Measurements from ENCODE around the gene HIRA. TPM values are rescaled to one million over a fixed set of nuclear protein-coding genes. Genes with fewer than 3 reads are reported as not detected.

HIRA gene, protein sequence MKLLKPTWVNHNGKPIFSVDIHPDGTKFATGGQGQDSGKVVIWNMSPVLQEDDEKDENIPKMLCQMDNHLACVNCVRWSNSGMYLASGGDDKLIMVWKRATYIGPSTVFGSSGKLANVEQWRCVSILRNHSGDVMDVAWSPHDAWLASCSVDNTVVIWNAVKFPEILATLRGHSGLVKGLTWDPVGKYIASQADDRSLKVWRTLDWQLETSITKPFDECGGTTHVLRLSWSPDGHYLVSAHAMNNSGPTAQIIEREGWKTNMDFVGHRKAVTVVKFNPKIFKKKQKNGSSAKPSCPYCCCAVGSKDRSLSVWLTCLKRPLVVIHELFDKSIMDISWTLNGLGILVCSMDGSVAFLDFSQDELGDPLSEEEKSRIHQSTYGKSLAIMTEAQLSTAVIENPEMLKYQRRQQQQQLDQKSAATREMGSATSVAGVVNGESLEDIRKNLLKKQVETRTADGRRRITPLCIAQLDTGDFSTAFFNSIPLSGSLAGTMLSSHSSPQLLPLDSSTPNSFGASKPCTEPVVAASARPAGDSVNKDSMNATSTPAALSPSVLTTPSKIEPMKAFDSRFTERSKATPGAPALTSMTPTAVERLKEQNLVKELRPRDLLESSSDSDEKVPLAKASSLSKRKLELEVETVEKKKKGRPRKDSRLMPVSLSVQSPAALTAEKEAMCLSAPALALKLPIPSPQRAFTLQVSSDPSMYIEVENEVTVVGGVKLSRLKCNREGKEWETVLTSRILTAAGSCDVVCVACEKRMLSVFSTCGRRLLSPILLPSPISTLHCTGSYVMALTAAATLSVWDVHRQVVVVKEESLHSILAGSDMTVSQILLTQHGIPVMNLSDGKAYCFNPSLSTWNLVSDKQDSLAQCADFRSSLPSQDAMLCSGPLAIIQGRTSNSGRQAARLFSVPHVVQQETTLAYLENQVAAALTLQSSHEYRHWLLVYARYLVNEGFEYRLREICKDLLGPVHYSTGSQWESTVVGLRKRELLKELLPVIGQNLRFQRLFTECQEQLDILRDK
- 19.8 to 25.1 TPM (median 24.4 TPM) in 5 replicates for total RNA-seq (2022; extraction: Qiagen RNA extraction; ENCODE audit: low read depth)

DNA sequence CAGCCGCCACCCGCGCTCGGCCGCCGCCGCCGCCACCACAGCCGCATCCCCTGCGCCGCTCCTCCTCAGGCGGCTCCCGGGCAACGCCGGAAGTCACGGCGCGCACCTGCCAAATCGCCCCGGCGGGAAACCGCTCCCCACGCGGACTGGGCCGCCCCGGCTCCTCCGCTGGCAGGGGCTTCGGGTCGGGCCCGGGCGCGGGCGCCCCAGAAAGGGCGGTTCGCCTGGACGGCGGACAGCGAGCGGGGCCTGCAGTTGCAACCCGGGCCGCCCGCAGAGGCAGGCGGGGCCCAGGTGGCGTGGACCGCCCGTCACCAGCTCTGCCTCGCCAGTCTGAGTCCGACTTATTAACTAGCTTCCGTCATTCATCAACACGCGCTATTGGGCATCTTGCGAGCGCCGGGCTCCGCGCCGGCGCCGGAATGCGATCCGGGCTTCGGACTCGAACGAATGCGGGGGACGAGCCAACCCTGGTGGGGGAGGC, at the start of gene HIRA:
Gene HIRA, minus strand, starts transcription at position 85 of the 484 bp plus-strand sequence. CDS start 257 bp downstream, outside the sequence.

DNA sequence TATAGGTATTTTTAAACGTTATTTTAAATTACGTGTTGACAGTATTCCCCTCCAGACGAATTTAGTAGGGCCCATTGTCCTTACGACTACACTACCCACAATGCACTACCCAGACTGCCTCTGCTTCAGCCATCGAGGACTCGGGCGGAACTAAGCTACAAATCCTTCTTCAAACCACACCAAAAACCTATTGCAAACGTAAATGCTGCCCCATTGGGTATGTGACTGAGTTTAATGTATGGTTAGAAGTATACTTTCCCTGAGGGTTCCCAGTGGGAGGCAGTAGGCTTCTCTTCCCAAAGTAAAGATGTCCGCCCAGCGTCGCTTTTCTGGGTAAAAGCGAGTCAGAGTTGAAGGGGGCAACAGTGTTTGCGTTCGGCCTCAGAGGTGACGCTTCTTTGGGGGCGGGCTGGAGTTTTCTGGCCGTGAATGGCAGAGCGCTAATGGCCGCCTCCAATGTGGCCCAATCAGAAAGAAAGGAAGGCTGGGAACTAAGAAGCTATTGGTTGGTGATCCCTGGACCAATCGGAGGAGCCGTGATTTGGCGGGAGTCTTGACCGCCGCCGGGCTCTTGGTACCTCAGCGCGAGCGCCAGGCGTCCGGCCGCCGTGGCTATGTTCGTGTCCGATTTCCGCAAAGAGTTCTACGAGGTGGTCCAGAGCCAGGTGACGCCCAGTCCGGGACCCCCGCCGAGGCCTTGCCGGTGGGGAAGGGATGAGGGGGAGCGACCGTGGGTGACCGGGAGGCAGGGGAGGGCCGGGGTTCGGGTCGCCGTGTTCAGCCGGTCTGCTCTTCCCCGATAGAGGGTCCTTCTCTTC, 48.0 kb upstream of the HIRA start, which contains the start of gene CDC45:
Gene CDC45, plus strand, starts transcription at position 566 of the 818 bp plus-strand sequence. Its CDS starts 49 bp downstream, at position 615.

DNA sequence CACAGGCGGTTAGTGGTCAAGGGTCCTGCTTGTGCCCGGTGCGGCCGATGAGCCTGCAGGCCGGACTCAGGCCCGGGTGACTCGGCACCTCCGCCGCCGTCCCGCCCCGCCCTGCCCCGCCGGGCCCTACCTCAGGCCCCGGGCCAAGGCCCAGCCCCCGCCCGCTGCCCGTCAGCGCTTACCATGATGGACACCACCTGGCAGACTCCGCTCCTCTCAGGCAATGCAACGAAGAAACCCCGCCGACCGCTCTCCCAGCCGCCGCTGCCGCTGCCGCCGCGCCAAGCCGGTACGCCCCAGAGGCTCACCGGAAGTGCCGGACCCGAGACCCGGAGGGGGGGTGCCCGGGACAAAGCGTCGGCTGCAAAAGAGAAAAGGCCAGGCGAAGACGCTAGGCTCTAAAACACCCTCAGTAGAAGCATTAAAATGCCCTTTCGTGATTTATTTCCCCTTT, 47.4 kb upstream of the HIRA start, which contains the start of gene UFD1:
Gene UFD1, minus strand, starts transcription at position 293 of the 454 bp plus-strand sequence. Its CDS starts 108 bp downstream, at position 185.

DNA sequence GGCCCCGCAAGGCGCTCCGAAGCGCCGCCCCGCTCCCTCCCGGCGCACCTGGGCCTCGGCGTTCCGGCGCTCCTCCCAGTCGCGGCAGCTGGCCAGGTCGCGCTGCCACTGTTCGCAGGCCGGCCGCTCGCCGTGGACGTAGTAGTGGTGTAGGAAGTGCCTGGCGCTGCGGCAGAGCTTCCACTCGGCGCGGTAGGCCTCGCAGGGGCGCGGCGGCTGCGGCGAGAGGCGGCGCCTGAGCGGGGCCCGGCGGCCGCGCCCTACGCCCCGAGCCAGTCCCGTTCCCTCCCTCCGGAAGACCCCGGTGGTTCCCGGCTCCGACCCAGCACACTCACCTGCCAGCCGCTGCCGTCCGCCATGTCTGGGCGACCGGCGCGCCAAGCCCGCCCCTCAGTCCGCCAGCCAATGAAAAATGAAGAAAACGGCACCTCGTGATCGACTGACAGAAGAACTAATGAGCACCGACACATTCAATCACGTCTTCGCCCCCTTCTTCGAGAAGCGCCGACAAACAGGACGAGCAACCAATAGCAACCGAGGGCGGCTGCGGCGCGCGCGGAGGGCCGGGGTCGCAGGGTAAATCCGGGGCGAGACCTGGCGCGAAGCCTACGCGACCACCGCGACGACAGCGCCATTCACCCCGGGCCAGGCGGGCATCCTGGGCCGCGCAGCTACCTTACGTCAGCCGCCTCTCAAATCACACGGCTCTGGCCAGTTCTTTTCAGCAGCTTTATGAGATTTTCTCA, 16.0 kb upstream of the HIRA start, which contains the start of gene C22orf39:
Gene C22orf39, minus strand, starts transcription at position 382 of the 746 bp plus-strand sequence. Its CDS starts 23 bp downstream, at position 359.

DNA sequence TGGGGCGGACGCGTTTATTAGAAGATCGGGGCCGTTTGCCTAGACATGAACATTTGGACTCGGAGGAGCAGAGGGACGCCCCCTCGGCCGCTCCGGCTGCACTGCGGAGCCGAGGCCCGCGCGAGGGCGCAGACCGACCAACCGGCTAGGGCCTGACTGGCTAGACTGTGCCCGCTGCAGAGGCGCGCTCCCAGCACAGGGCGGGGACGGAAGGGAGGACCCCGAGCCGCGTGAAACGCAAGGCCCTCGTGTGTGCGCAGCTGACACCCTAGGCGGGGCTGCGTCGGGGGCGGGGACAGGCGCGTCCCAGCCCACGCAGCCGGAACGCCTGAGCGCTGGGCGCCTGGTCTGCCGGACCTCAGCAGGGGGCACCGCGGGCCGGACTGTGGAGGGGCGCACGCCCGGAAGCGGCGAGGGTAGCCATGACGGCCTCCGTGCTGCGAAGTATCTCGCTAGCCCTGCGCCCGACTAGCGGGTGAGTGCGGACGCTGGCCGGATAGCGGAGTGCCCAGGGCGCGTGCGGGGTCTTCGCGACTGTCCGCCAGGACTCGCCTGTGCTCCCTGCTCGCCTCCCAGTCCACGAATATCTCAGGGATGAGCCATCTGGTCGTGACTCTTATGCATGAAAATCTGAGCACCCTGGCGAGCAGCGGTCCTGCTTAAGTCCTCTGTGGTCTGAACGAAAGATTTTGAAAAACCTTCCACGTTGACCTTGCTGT, 759 bp upstream of the HIRA start, which contains the start of gene MRPL40:
Gene MRPL40, plus strand, starts transcription at position 413 of the 719 bp plus-strand sequence. Its CDS starts 10 bp downstream, at position 423.

DNA sequence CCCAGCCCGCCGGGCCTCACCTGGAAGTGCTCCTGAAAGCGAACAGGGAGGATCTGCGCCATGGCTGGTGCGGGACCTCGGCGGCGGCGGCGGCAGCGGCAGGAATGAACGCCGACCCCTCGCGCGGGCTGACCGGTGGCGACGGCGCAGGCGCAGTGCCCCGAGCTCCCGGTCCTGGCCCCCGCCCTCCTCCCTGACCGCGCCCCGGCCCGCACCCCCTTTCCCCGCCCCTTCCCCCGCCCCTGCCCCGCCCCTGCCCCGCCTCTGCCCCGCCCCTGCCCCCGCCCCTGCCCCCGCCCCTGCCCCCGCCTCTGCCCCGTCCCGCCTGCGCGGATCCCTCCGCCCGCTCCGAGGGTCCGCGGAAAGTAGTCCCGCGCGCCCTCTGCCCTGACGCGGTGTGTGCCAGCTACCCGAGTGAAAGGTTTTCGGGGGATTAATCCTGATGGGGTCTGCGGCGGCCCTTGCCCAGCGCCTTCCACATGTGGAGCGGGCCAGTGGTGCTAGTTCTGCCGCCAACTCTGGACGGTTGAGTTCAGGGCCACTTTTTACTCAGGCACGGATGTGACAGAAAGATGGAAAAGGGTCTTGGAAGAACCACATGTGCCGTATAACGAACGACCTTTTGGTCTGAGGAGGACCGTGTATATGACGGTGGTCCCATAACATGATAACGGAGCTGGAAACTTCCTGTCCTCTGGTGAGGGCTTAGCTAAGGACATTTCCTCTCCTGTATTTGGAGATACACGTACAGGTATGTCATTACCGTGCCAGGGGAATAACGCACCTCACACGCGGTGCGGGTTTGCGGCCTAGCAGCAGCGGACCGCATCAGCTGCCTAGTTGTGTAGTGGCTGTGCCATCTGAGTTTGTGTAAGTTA, 139.7 kb downstream of the HIRA start, which contains the start of gene CLTCL1:
Gene CLTCL1, minus strand, starts transcription at position 140 of the 878 bp plus-strand sequence. Its CDS starts 78 bp downstream, at position 62.

Other genes with a start within 250 kb of the HIRA start
- gene CLTCL1, start 140.0 kb downstream of the HIRA start, total RNA-seq (2022; extraction: Qiagen RNA extraction; ENCODE audit: low read depth): 3.5 to 5.8 TPM (median 5.4 TPM) in 5 replicates
- gene MRPL40, start 812 bp upstream of the HIRA start, total RNA-seq (2022; extraction: Qiagen RNA extraction; ENCODE audit: low read depth): 38.2 to 47.5 TPM (median 47.0 TPM) in 5 replicates
- 11.7 to 16.0 TPM (median 14.3 TPM) in 5 replicates for gene C22orf39, start 16.0 kb upstream of the HIRA start, total RNA-seq (2022; extraction: Qiagen RNA extraction; ENCODE audit: low read depth)
- gene UFD1, start 47.5 kb upstream of the HIRA start, total RNA-seq (2022; extraction: Qiagen RNA extraction; ENCODE audit: low read depth): 93.2 to 102 TPM (median 100 TPM) in 5 replicates
- 24.1 to 27.9 TPM (median 24.8 TPM) in 5 replicates for gene CDC45, start 48.2 kb upstream of the HIRA start, total RNA-seq (2022; extraction: Qiagen RNA extraction; ENCODE audit: low read depth)
- gene CLDN5, start 92.7 kb upstream of the HIRA start, total RNA-seq (2022; extraction: Qiagen RNA extraction; ENCODE audit: low read depth): not detected in 5 replicates